Skeletal muscle satellite cell (primary cell): ENCODE measurements around the gene SLC39A11.

Experiments used
- H3K27me3 ChIP-seq: 2 replicates; pipeline ENCODE4 v1.7.0; 2013; ENCODE audit warnings: low read length; ENCODE audit not compliant: control insufficient read depth, insufficient read depth
- H3K36me3 ChIP-seq: 2 replicates; pipeline ENCODE4 v1.7.0; 2013; ENCODE audit warnings: mild to moderate bottlenecking, control low read depth, low read length; ENCODE audit not compliant: insufficient read depth
- H3K4me1 ChIP-seq: 2 replicates; pipeline ENCODE4 v1.7.0; 2013; ENCODE audit warnings: low read length; ENCODE audit not compliant: control insufficient read depth, insufficient read depth
- H3K4me2 ChIP-seq: 2 replicates; pipeline ENCODE4 v1.7.0; 2013; ENCODE audit warnings: mild to moderate bottlenecking, low read length
- H3K4me3 ChIP-seq: 2 replicates; pipeline ENCODE4 v1.7.0; 2013; ENCODE audit warnings: low read length
- H3K9ac ChIP-seq: 2 replicates; pipeline ENCODE4 v1.7.0; 2013; ENCODE audit warnings: mild to moderate bottlenecking, low read depth, low read length, moderate library complexity
- H3K9me3 ChIP-seq: replicated peaks from 2 replicates; pipeline ENCODE4 v1.7.0; 2013; ENCODE audit warnings: mild to moderate bottlenecking, control low read depth, low read length

The SLC39A11 gene

GRCh38 chr17:72850410-72851118 is 241.9 kb downstream of the SLC39A11 start:
- Histone ChIP-seq H3K4me2 (no peak overlapping the region), H3K9me3 (no peaks in the 10 kb centered on the region), H3K9ac (no peak overlapping the region), H3K4me3 (no peak overlapping the region), H3K36me3 (no peaks in the 10 kb centered on the region), H3K27me3 (no peaks in the 10 kb centered on the region), H3K4me1 (peaks cover 3% of the 10 kb centered on the region)

GRCh38 chr17:72846399-72846798 is 246.1 kb downstream of the SLC39A11 start:
- no peak overlapping the region for H3K4me2 ChIP-seq
- no peaks in the 10 kb centered on the region for H3K27me3 ChIP-seq
- no peaks in the 10 kb centered on the region for H3K36me3 ChIP-seq
- H3K4me3 ChIP-seq: no peak overlapping the region
- H3K9me3 ChIP-seq: no peaks in the 10 kb centered on the region
- no peak overlapping the region for H3K9ac ChIP-seq
- H3K4me1 ChIP-seq: peaks cover 3% of the 10 kb centered on the region

- Histone ChIP-seq H3K9me3 (no peaks in the 10 kb centered on the region), H3K4me1 (no peaks in the 10 kb centered on the region), H3K9ac (no peak overlapping the region), H3K36me3 (no peaks in the 10 kb centered on the region), H3K4me2 (no peak overlapping the region), H3K27me3 (no peaks in the 10 kb centered on the region), H3K4me3 (no peak overlapping the region)
Measured at GRCh38 chr17:72843591-72843990, 248.9 kb downstream of the SLC39A11 start.

- Histone ChIP-seq H3K4me2 (no peak overlapping the region), H3K36me3 (no peaks in the 10 kb centered on the region), H3K9ac (no peak overlapping the region), H3K27me3 (no peaks in the 10 kb centered on the region), H3K9me3 (no peaks in the 10 kb centered on the region), H3K4me3 (no peak overlapping the region), H3K4me1 (no peaks in the 10 kb centered on the region)
Measured at GRCh38 chr17:72840019-72840418, 252.5 kb downstream of the SLC39A11 start.

GRCh38 chr17:72839131-72839725 is 253.3 kb downstream of the SLC39A11 start:
- no peak overlapping the region for H3K4me2 ChIP-seq
- H3K9ac ChIP-seq: no peak overlapping the region
- no peak overlapping the region for H3K4me3 ChIP-seq
- H3K27me3 ChIP-seq: no peaks in the 10 kb centered on the region
- no peaks in the 10 kb centered on the region for H3K36me3 ChIP-seq
- H3K9me3 ChIP-seq: no peaks in the 10 kb centered on the region
- H3K4me1 ChIP-seq: no peaks in the 10 kb centered on the region

DNA sequence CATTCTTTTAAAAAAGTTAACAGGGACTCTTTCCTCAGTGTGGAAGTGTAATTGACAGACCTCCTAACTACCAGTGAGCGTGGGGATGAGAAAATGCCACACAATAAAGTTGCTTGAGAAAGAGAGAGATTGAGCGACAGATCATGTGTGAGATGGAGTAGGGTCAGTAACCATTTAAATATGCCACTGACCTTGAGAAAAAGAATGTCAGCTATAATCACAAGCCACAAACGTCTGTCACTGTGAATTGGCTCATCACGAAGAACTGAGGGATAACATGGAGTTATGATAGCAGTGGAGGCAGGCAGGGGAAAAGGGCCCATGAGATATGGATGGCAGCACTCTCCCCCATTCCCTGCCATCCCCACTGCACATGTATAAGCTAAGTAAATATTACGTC is 253.9 kb downstream of the SLC39A11 start:
- Histone ChIP-seq H3K27me3 (no peaks in the 10 kb centered on the region), H3K4me2 (no peak overlapping the region), H3K4me1 (no peaks in the 10 kb centered on the region), H3K36me3 (no peaks in the 10 kb centered on the region), H3K9ac (no peak overlapping the region), H3K4me3 (no peak overlapping the region), H3K9me3 (no peaks in the 10 kb centered on the region)

DNA sequence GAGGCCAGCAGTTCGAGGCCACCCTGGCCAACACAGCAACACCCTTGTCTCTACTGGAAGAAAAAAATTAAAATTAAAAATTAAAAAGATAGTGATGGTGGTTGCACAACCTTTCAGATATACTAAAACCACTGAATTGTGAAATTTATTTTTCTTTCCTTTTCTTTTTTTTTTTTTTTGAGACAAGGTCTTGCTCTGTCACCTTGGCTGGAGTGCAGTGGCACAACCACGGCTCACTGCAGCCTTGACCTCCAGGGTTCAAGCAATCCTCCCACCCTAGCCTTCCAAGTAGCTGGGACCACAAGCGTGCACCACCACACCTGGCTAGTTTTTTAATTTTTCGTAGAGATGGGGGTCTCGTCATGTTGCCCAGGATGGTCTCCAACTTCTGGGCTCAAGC is 254.4 kb downstream of the SLC39A11 start:
- no peaks in the 10 kb centered on the region for H3K27me3 ChIP-seq

GRCh38 chr17:72837335-72837734 is 255.2 kb downstream of the SLC39A11 start:
- Histone ChIP-seq H3K36me3 (no peaks in the 10 kb centered on the region), H3K27me3 (no peaks in the 10 kb centered on the region), H3K4me1 (no peaks in the 10 kb centered on the region), H3K4me2 (no peak overlapping the region), H3K4me3 (no peak overlapping the region), H3K9me3 (no peaks in the 10 kb centered on the region), H3K9ac (no peak overlapping the region)

More for the DNA sequence above, 254.4 kb downstream of the SLC39A11 start:
- Histone ChIP-seq H3K9me3 (no peaks in the 10 kb centered on the region), H3K4me3 (no peak overlapping the region), H3K4me2 (no peak overlapping the region), H3K9ac (no peak overlapping the region), H3K4me1 (no peaks in the 10 kb centered on the region), H3K36me3 (no peaks in the 10 kb centered on the region)

DNA sequence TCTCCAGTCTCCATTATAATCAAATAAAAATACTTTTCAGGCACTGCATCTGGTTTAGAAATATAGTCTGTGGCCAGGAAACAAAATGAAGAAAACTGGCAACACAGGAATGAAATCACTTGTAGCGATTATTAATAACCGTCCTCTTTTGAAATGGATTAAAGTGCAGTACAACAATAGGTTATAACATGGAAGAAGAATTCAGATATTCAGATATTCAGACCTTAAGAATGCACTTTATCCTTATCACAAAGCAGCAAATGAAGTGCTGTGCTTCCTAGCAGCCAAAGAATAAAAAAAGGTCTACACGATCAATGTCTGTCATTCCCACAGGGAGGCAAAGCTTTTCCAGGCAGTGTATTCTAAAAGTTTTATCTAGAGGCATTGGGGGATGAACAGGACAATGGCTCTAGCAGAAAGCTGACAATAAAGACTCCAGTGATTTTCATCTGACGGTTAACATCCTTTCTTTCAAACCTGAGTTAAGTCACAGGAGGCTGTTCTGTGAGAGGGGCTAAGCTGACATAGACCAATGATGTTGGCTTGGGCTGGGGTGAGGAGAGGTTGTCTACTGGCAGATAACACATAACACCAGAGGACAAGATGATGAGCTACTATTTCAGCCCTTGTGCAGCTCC is 259.2 kb downstream of the SLC39A11 start:
- Histone ChIP-seq H3K36me3 (no peaks in the 10 kb centered on the region), H3K9me3 (no peaks in the 10 kb centered on the region), H3K4me3 (no peak overlapping the region), H3K27me3 (no peaks in the 10 kb centered on the region), H3K4me1 (no peaks in the 10 kb centered on the region), H3K9ac (no peak overlapping the region), H3K4me2 (no peak overlapping the region)

DNA sequence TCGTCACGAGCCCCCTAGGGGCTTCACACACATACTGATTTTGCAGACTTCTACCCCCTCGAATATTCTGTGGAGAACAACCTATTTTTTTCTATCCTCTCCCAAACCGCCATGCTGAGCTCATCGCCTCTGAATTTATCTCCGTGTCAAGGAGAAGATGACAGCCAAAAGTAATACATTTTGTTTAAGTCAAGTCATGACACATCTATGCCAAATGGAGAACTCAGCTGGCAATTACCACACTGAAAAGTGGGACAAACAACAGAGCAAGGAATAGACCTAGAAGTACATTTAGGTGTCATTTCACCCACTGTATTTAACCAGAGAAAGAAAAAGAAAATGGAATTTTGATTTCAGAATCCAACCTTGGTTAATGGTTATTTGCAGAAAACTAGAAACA is 260.2 kb downstream of the SLC39A11 start:
- no peak overlapping the region for H3K4me2 ChIP-seq
- H3K36me3 ChIP-seq: no peaks in the 10 kb centered on the region

DNA sequence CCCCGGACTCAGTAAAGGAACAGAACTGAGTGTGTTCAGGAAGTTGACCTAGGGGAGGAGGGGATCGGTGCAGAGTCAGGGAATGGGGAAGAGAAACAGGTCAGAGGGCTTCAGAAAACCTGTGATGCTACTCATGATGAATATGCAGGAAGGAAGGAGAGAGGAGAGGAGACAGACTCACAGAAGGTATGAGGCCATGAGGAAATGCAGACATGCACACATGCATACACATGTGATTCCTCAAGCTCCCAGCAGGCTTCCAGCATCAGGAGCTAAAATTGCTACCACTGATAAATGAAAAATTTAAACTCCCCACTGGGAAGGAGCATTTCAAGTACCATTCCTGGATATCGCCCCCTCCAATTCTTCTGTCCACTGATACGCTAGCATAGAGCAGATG is 262.6 kb downstream of the SLC39A11 start:
- H3K4me2 ChIP-seq: no peak overlapping the region
- no peaks in the 10 kb centered on the region for H3K9me3 ChIP-seq
- H3K4me1 ChIP-seq: no peaks in the 10 kb centered on the region
- H3K9ac ChIP-seq: no peak overlapping the region
- H3K27me3 ChIP-seq: no peaks in the 10 kb centered on the region
- H3K36me3 ChIP-seq: no peaks in the 10 kb centered on the region
- no peak overlapping the region for H3K4me3 ChIP-seq

More for the DNA sequence above, 260.2 kb downstream of the SLC39A11 start:
- H3K4me1 ChIP-seq: no peaks in the 10 kb centered on the region
- no peaks in the 10 kb centered on the region for H3K27me3 ChIP-seq
- no peak overlapping the region for H3K9ac ChIP-seq
- H3K9me3 ChIP-seq: no peaks in the 10 kb centered on the region
- no peak overlapping the region for H3K4me3 ChIP-seq

- Histone ChIP-seq H3K9ac (no peak overlapping the region), H3K9me3 (no peaks in the 10 kb centered on the region), H3K4me3 (no peak overlapping the region), H3K36me3 (no peaks in the 10 kb centered on the region), H3K4me2 (no peak overlapping the region), H3K27me3 (no peaks in the 10 kb centered on the region), H3K4me1 (no peaks in the 10 kb centered on the region)
Measured at GRCh38 chr17:72826602-72827001, 265.9 kb downstream of the SLC39A11 start.
